ENCODE results near the gene NTN5. TPM values are rescaled to one million over a fixed set of nuclear protein-coding genes. Genes with fewer than 3 reads are reported as not detected.

Gene NTN5
- total and polyA plus RNA-seq, 12 donors: 0.17 to 0.68 (median 0.28) TPM; not detected in 4

- 44 to 53% methylated on average over 16 of the region's 16 CpGs for WGBS, 2 donors
- no peaks in the 10 kb centered on the region for H3K9me3 ChIP-seq
- H3K27ac ChIP-seq: no peak overlapping the region
- no peak overlapping the region for H3K4me3 ChIP-seq
- no peak for ATAC-seq
- no peaks in the 10 kb centered on the region for H3K36me3 ChIP-seq
- H3K4me1 ChIP-seq: peaks cover 0 to 19% (median 9%) of the 10 kb centered on the region in 9 donors
- no peak for DNase-seq
- no peaks in the 10 kb centered on the region for H3K27me3 ChIP-seq
- no peak for TF ChIP-seq CTCF (IDR thresholded peaks at IDR 0.05)
- intact Hi-C loops (cut with DNase I): no loop called here
These were observed 15.9 kb downstream of the NTN5 start for GRCh38 chr19:48656840-48657474.

GRCh38 chr19:48654299-48655059 lies 18.3 kb downstream of the NTN5 start:
- 49 to 52% methylated on average over 11 of the region's 11 CpGs for WGBS, 2 donors
- intact Hi-C loops (cut with DNase I): no loop called here
- no peak for TF ChIP-seq CTCF (IDR thresholded peaks at IDR 0.05)
- no peaks in the 10 kb centered on the region for H3K27me3 ChIP-seq
- H3K36me3 ChIP-seq: no peaks in the 10 kb centered on the region
- H3K9me3 ChIP-seq: peaks cover 0 to 4% (median 0%) of the 10 kb centered on the region in 11 donors
- no peak for ATAC-seq
- H3K4me3 ChIP-seq: no peak overlapping the region
- peaks cover 0 to 5% (median 0%) of the 10 kb centered on the region in 9 donors for H3K4me1 ChIP-seq
- no peak overlapping the region for H3K27ac ChIP-seq
- no peak for DNase-seq

- WGBS, 2 donors: 74 to 90% methylated on average over 5 of the region's 5 CpGs
- peaks cover 0 to 12% (median 0%) of the 10 kb centered on the region in 9 donors for H3K4me1 ChIP-seq
- intact Hi-C loops (cut with DNase I): no loop called here
- peaks cover 0 to 4% (median 0%) of the 10 kb centered on the region in 11 donors for H3K9me3 ChIP-seq
- H3K4me3 ChIP-seq: no peak overlapping the region
- DNase-seq: no peak
- no peak overlapping the region for H3K27ac ChIP-seq
- H3K27me3 ChIP-seq: no peaks in the 10 kb centered on the region
- TF ChIP-seq CTCF (IDR thresholded peaks at IDR 0.05): no peak
- H3K36me3 ChIP-seq: no peaks in the 10 kb centered on the region
- no peak for ATAC-seq
These were observed 21.2 kb downstream of the NTN5 start for GRCh38 chr19:48651683-48652048.

DNA sequence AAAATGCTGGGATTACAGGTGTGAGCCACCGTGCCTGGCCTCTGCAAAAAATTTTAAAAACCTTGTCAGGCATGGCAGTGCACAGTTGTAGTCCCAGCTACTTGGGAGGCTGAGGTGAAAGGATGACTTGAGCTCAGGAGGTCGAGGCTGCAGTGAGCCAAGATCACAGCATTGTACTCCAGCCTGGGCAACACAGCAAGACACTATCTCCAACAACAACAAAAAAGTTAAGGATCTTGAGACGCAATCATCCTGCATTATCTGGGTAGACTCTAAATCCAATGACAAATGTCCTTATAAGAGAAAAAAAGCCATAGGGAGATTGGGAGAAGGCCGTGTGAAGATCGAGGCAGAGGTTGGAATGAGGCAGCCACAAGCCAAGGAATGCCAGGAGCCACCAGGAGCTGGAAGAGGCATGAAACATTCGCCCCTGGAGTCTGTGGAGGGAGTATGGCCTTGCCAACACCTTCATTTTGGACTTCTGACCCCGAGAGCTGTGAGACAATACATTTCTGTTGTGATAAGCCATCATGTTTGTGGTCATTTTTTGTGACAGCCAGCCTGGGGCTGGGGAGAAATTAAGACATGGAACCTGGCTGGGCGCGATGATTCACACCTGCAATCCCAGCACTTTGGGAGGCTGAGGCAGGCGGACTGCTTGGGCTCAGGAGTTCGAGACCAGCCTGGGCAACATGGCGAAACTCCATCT lies 21.7 kb downstream of the NTN5 start:
- H3K9me3 ChIP-seq: peaks cover 0 to 4% (median 0%) of the 10 kb centered on the region in 11 donors

More for the DNA sequence above, 21.7 kb downstream of the NTN5 start:
- H3K27me3 ChIP-seq: no peaks in the 10 kb centered on the region
- no peak for DNase-seq
- peaks cover 0 to 15% (median 0%) of the 10 kb centered on the region in 9 donors for H3K4me1 ChIP-seq
- WGBS, 2 donors: 91 to 93% methylated on average over 12 of the region's 12 CpGs
- no peak overlapping the region for H3K27ac ChIP-seq
- H3K4me3 ChIP-seq: no peak overlapping the region
- ATAC-seq: no peak
- TF ChIP-seq CTCF (IDR thresholded peaks at IDR 0.05): no peak
- no peaks in the 10 kb centered on the region for H3K36me3 ChIP-seq
- intact Hi-C loops (cut with DNase I): no loop called here
